Breast epithelium (tissue), 4 donors: ENCODE results near the gene RABEPK. TPM values are rescaled to one million over a fixed set of nuclear protein-coding genes. Genes with fewer than 3 reads are reported as not detected.
"Not testable (repeated sequence)": the region's sequence is repeated elsewhere in the genome, so short reads cannot be mapped to it uniquely, and the experiment has no call there.

Experiments
- DNase-seq, 2 donors: peaks; one replicate each; pipeline ENCODE4 v3.0.0-alpha.2; 2019; ENCODE audit warnings: low spot score in 2 of 2
- H3K27ac ChIP-seq, 2 donors: fragments of 200-600 bp; sonication (generic) in 1 of 2; one replicate each; pipeline ENCODE4 v1.5.1; 2016 to 2019; ENCODE audit warnings: mild to moderate bottlenecking in 1 of 2
- H3K27me3 ChIP-seq, 2 donors: fragments of 200-600 bp; sonication (generic) in 1 of 2; one replicate each; pipeline versions ENCODE4 v1.5.1 to v1.6.0; 2017 to 2019; ENCODE audit warnings: control low read depth in 1 of 2, mild to moderate bottlenecking in 1 of 2
- H3K36me3 ChIP-seq: fragments of 200-600 bp; one replicate; pipeline ENCODE4 v1.5.1; 2019
- H3K4me1 ChIP-seq, 2 donors: fragments of 200-600 bp; sonication (generic); one replicate each; pipeline ENCODE4 v1.5.1; 2016 to 2019; ENCODE audit warnings: control low read depth in 1 of 2
- H3K4me3 ChIP-seq, 3 donors: fragments of 200-600 bp; sonication (generic); 1 replicate in 2 of 3; 2 replicates in 1 of 3; pipeline ENCODE4 v1.5.1; 2016 to 2019; ENCODE audit warnings: mild to moderate bottlenecking in 3 of 3, moderate library complexity in 2 of 3
- H3K9me3 ChIP-seq, 2 donors: fragments of 200-600 bp; sonication (generic) in 1 of 2; one replicate each; pipeline ENCODE4 v1.5.1; 2016 to 2019; ENCODE audit warnings: control low read depth in 1 of 2
- POLR2A ChIP-seq: fragments of 450-650 bp; IDR thresholded peaks from one replicate; pipeline ENCODE4 v1.6.1; 2016; ENCODE audit warnings: antibody characterized with exemption, mild to moderate bottlenecking, moderate library complexity
- POLR2AphosphoS5 ChIP-seq, 3 donors: sonication (generic); formaldehyde crosslinking; IDR thresholded peaks; one replicate each; pipeline ENCODE4 v1.6.1; 2017; ENCODE audit warnings: antibody characterized with exemption in 3 of 3
- intact Hi-C: fragments of 100-400 bp; cut with DNase I; formaldehyde crosslinking; loops from one replicate; pipeline ENCODE4 v1.15.1; 2023; ENCODE audit warnings: low total_unique reads
- total RNA-seq, 3 donors: library from RNA; depleted of rRNA; stranded (reverse); fragments of >200 nt; gene quantifications; one replicate each; pipeline ENCODE4 v1.1.0, GENCODE V29; 2016
- TF ChIP-seq, protein P1 (sequence below), 3 donors: fragments of 450-650 bp; IDR thresholded peaks; one replicate each; pipeline ENCODE4 v1.5.1; 2016 to 2017; ENCODE audit warnings: antibody characterized with exemption in 3 of 3, mild to moderate bottlenecking in 3 of 3, moderate library complexity in 3 of 3

RABEPK gene
- total RNA-seq, 3 donors from 2014 or later, result 14.0 to 25.6 (median 17.9) TPM

DNA sequence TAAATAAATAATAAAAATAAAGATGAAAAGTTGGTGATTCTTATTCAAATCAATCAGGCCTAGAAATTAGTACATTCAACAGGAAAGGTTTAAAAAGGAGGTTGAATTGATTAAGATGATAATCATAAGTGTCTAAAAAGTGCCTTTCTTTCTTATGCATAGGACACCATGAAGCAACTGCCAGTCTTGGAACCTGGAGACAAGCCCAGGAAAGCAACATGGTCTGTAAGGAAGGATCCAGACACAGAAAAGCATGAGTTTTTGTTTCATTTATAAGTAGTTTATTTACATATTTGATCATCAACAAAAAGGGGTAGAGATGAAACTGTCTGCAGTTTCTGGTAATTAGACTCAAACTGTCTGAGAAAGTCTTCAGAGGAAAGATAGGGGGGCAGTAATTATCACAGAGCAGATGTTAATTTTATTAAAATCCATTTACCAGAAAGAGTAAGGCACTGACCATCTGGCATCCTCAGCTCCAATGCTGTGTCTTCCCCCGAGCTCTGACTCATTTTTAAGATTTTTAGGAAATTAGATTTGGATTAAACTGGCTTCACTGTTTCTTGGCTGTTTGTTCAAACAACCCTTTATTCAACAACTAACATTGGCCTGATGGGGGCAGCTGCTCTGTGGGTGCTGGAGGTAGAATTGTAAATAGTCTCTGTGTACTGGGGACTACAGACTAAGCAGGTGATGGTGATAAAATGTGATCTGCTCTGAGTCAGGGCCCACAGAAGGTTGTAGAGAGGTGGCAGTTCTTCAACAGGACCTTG lies 2.7 kb downstream of the RABEPK start:
- no peaks in the 10 kb centered on the region for H3K27me3 ChIP-seq
- intact Hi-C loops, result no loop called here

DNA sequence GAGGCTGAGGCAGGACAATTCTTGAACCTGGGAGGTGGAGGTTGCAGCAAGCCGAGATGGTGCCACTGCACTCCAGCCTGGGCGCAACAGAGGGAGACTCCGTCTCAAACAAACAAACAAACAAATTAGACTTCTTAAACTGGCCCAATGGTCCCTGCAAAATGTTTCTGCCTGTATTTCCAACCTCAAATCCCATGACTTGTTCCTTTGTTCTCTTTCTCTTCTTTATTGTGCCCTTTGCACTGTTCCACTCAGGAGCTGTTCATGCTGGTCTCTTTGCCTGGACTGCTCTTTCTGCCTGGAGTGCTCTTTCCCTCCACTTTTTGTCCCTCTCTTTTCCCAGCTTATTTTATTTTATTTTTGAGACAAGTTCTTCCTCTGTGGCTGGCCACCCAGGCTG lies 4.1 kb downstream of the RABEPK start:
- H3K27me3 ChIP-seq, result no peaks in the 10 kb centered on the region
- TF ChIP-seq, protein P1, sequence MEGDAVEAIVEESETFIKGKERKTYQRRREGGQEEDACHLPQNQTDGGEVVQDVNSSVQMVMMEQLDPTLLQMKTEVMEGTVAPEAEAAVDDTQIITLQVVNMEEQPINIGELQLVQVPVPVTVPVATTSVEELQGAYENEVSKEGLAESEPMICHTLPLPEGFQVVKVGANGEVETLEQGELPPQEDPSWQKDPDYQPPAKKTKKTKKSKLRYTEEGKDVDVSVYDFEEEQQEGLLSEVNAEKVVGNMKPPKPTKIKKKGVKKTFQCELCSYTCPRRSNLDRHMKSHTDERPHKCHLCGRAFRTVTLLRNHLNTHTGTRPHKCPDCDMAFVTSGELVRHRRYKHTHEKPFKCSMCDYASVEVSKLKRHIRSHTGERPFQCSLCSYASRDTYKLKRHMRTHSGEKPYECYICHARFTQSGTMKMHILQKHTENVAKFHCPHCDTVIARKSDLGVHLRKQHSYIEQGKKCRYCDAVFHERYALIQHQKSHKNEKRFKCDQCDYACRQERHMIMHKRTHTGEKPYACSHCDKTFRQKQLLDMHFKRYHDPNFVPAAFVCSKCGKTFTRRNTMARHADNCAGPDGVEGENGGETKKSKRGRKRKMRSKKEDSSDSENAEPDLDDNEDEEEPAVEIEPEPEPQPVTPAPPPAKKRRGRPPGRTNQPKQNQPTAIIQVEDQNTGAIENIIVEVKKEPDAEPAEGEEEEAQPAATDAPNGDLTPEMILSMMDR (IDR thresholded peaks at IDR 0.05), result no peak
- H3K27ac ChIP-seq, result no peak overlapping the region
- H3K9me3 ChIP-seq, result no peaks in the 10 kb centered on the region
- H3K36me3 ChIP-seq, result no peaks in the 10 kb centered on the region
- DNase-seq, result no peak
- no peak overlapping the region for H3K4me3 ChIP-seq
- intact Hi-C loops, result no loop called here
- H3K4me1 ChIP-seq, result peaks cover 0 to 4% of the 10 kb centered on the region in 2 donors

More for the DNA sequence above, 2.7 kb downstream of the RABEPK start:
- Histone ChIP-seq H3K9me3 (no peaks in the 10 kb centered on the region), H3K27ac (no peak overlapping the region), H3K4me1 (peaks cover 0 to 4% of the 10 kb centered on the region in 2 donors), H3K4me3 (no peak overlapping the region), H3K36me3 (no peaks in the 10 kb centered on the region)
- no peak for DNase-seq
- TF ChIP-seq POLR2AphosphoS5 (IDR thresholded peaks at IDR 0.05), result no peak
- TF ChIP-seq, protein P1 (IDR thresholded peaks at IDR 0.05), result no peak
- TF ChIP-seq POLR2A, result no peak

DNA sequence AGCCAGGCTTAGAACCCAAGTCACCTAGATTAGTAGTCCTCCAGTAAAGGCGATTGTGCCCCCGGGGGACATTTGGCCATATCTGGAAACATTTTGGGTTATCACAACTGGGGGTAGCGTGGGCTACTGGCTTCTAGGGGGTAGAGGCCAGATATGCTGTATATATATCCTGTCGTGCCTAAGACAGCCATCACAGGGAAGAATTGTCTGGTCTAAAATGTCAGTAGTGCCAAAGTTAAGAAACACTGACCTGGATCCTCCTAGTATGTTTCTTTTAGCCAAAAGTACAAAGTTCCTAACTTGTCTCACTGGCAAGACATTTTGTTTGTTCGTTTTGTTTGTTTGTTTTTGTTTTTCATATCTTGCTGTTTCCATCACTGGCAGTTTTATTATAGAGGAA lies 13.8 kb downstream of the RABEPK start:
- no peak for DNase-seq
- no peaks in the 10 kb centered on the region for H3K27me3 ChIP-seq
- TF ChIP-seq, protein P1 (IDR thresholded peaks at IDR 0.05), result no peak
- TF ChIP-seq POLR2A (no peak), POLR2AphosphoS5 (IDR thresholded peaks at IDR 0.05) (no peak)
- no peaks in the 10 kb centered on the region for H3K4me1 ChIP-seq
- H3K9me3 ChIP-seq, result no peaks in the 10 kb centered on the region
- intact Hi-C loops, result no loop called here
- no peak overlapping the region for H3K27ac ChIP-seq
- H3K36me3 ChIP-seq, result no peaks in the 10 kb centered on the region
- H3K4me3 ChIP-seq, result no peak overlapping the region

DNA sequence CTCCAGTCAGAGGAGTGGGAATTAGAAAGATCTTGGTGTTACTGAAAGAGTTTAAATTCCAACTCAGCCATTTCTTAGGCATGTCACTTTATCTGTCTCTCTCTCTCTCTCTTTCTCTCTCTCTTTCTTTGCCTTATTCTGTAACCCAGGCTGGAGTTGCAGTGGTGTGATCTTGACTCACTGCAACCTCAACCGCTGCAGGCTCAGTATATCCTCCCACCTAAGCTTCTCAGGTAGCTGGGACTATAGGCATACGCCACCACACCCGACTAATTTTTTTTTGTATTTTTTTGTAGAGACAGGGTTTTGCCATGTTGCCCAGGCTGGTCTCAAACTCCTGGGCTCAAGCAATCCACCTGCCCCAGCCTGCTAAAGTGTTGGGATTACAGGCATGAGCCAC lies 18.3 kb downstream of the RABEPK start:
- H3K4me1 ChIP-seq, result no peaks in the 10 kb centered on the region
- no peak overlapping the region for H3K4me3 ChIP-seq
- no peaks in the 10 kb centered on the region for H3K27me3 ChIP-seq
- H3K36me3 ChIP-seq, result no peaks in the 10 kb centered on the region
- DNase-seq, result no peak
- no peak overlapping the region for H3K27ac ChIP-seq
- no peaks in the 10 kb centered on the region for H3K9me3 ChIP-seq
- TF ChIP-seq, protein P1 (IDR thresholded peaks at IDR 0.05), result no peak
- TF ChIP-seq POLR2A (no peak), POLR2AphosphoS5 (IDR thresholded peaks at IDR 0.05) (no peak)
- intact Hi-C loops, result no loop called here

DNA sequence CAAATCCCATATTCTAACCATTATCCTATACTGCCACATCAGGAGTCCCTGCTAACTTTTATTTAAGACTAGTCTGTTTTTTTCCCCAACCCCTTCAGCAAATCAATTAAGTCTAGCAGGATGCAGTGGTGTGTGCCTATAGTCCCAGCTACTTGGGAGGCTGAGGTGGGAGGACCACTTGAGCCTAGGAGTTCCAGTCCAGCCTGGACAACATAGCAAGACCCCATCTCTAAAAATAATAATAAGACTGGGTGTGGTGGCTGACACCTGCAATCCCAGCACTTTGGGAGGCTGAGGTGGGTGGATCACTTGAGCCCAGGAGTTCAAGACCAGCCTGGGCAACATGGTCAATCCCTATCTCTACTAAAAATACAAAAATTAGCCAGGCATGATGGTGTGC lies 24.5 kb downstream of the RABEPK start:
- H3K4me3 ChIP-seq, H3K27ac ChIP-seq, DNase-seq, H3K4me1 ChIP-seq, H3K27me3 ChIP-seq, H3K9me3 ChIP-seq, intact Hi-C loops, H3K36me3 ChIP-seq: not testable (repeated sequence)
